Colonic mucosa (tissue), 4 donors: ENCODE data around the gene ITGB1BP1. TPM values are rescaled to one million over a fixed set of nuclear protein-coding genes. Genes with fewer than 3 reads are reported as not detected.

Experiments used
- DNase-seq: peaks from one replicate; pipeline ENCODE4 v3.0.0-alpha.2; 2020
- H3K27ac ChIP-seq: fragments of 200-600 bp; one replicate; pipeline ENCODE4 v1.8.0; 2021
- H3K27me3 ChIP-seq: fragments of 200-600 bp; one replicate; pipeline ENCODE4 v1.8.0; 2021
- H3K36me3 ChIP-seq: fragments of 200-600 bp; one replicate; pipeline ENCODE4 v1.8.0; 2021
- H3K4me1 ChIP-seq: fragments of 200-600 bp; one replicate; pipeline ENCODE4 v1.8.0; 2021; ENCODE audit warnings: mild to moderate bottlenecking
- H3K4me3 ChIP-seq: fragments of 200-600 bp; one replicate; pipeline ENCODE4 v1.8.0; 2021
- H3K9ac ChIP-seq, 2 donors: one replicate each; pipeline ENCODE4 v1.7.0; 2013; ENCODE audit warnings: control low read depth in 2 of 2, low read depth in 2 of 2, low read length in 2 of 2
- H3K9me3 ChIP-seq: fragments of 200-600 bp; one replicate; pipeline ENCODE4 v1.8.0; 2021
- CTCF ChIP-seq: fragments of 200-600 bp; IDR thresholded peaks from one replicate; pipeline ENCODE4 v1.8.0; 2022; ENCODE audit warnings: antibody characterized with exemption, mild to moderate bottlenecking
- intact Hi-C: fragments of 100-400 bp; cut with DNase I; formaldehyde crosslinking; loops from one replicate; pipeline ENCODE4 v1.14.1; 2022
- total RNA-seq, 2 donors: library from RNA; stranded (reverse); fragmentation: NEBNext Ultra II Directional in 1 of 2; extraction: Animal tissue kit (Norgen Biotek cat#: 25700) in 1 of 2; gene quantifications; one replicate each; pipeline ENCODE4 v1.2.1, GENCODE V29; 2021
- donor health status: healthy.
- donor health status: DM: no; HTN: no; CAD: no.
- donor health status: DM: no; HTN: no; CAD: no.

Gene ITGB1BP1
- 10 to 100 TPM; 57.5 to 58.5 TPM for total RNA-seq

GRCh38 chr2:9423100-9423921 is at the start of gene ITGB1BP1, which contains the start of gene CPSF3:
ITGB1BP1 (minus strand) TSS chr2:9423528; CDS start chr2:9418697, 4,831 bp downstream.
CPSF3 (plus strand) TSS chr2:9423654; CDS start chr2:9423774, 120 bp downstream.
- intact Hi-C loops: no loop called here
- peak; percentile 96 for DNase-seq
- Histone ChIP-seq H3K9me3 (no peaks in the 10 kb centered on the region), H3K27me3 (no peaks in the 10 kb centered on the region), H3K36me3 (no peaks in the 10 kb centered on the region), H3K4me1 (peaks cover 4% of the 10 kb centered on the region), H3K9ac (peak within 1 kb of the TSS; percentile 80 to 96), H3K4me3 (peak within 1 kb of the TSS; percentile 91), H3K27ac (peak within 1 kb of the TSS; percentile 87)
- no peak for TF ChIP-seq CTCF

- no peak overlapping the region for H3K9ac ChIP-seq
- H3K9me3 ChIP-seq: no peaks in the 10 kb centered on the region
- no peak for TF ChIP-seq CTCF
- intact Hi-C loops: no loop called here
- H3K4me3 ChIP-seq: no peak overlapping the region
- H3K36me3 ChIP-seq: no peaks in the 10 kb centered on the region
- DNase-seq: no peak
- H3K4me1 ChIP-seq: peaks cover 8% of the 10 kb centered on the region
- H3K27me3 ChIP-seq: no peaks in the 10 kb centered on the region
- H3K27ac ChIP-seq: no peak overlapping the region
Measured at GRCh38 chr2:9472511-9472910, 49.2 kb upstream of the ITGB1BP1 start.

GRCh38 chr2:9471206-9471605 is 47.9 kb upstream of the ITGB1BP1 start:
- Histone ChIP-seq H3K27me3 (no peaks in the 10 kb centered on the region), H3K36me3 (no peaks in the 10 kb centered on the region), H3K4me3 (no peak overlapping the region), H3K9me3 (no peaks in the 10 kb centered on the region), H3K27ac (no peak overlapping the region), H3K9ac (no peak overlapping the region), H3K4me1 (peaks cover 8% of the 10 kb centered on the region)
- intact Hi-C loops: no loop called here
- DNase-seq: no peak
- TF ChIP-seq CTCF: no peak

- H3K9me3 ChIP-seq: no peaks in the 10 kb centered on the region
- no peaks in the 10 kb centered on the region for H3K27me3 ChIP-seq
- H3K4me3 ChIP-seq: no peak overlapping the region
- H3K4me1 ChIP-seq: no peaks in the 10 kb centered on the region
- H3K9ac ChIP-seq: no peak overlapping the region
- TF ChIP-seq CTCF: no peak
- intact Hi-C loops: no loop called here
- H3K27ac ChIP-seq: no peak overlapping the region
- no peaks in the 10 kb centered on the region for H3K36me3 ChIP-seq
- no peak for DNase-seq
Measured at GRCh38 chr2:9467687-9468086, 44.4 kb upstream of the ITGB1BP1 start.

GRCh38 chr2:9466147-9466683 is 42.9 kb upstream of the ITGB1BP1 start:
- Histone ChIP-seq H3K4me1 (no peaks in the 10 kb centered on the region), H3K4me3 (no peak overlapping the region), H3K36me3 (no peaks in the 10 kb centered on the region), H3K9ac (no peak overlapping the region), H3K27ac (no peak overlapping the region), H3K9me3 (no peaks in the 10 kb centered on the region), H3K27me3 (no peaks in the 10 kb centered on the region)
- no peak for DNase-seq
- no peak for TF ChIP-seq CTCF
- intact Hi-C loops: no loop called here
